Measurements from ENCODE around the gene BCAP31.
"Not testable (repeated sequence)": the region's sequence is repeated elsewhere in the genome, so short reads cannot be mapped to it uniquely, and the experiment has no call there.

BCAP31 gene

GRCh38 chrX:153693216-153694086 lies 30.7 kb downstream of the BCAP31 start:
- DNase-seq, result no peak

DNA sequence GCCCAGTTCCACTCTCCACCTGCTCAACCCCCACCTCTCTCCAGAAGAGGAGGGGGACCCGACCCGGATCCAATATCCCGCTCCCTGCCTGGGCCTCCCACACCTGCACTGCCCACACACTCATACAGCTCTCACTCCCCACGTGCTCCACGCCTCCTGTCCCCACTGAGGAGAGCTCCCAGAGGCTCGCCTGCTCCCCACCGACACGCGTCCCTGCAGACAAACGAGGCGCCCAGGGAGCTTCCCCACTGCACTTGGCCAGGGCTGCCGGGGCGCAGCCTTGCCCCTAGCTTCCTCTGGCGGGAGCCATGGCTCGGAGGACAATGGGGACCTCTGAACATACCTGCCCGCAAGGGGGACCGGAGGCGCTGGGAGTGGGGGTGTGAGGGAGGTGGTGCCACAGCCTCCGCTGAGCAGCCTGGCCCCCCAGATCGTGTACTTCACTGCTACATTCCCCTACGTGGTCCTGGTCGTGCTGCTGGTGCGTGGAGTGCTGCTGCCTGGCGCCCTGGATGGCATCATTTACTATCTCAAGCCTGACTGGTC lies 31.5 kb downstream of the BCAP31 start:
- DNase-seq, result no peak

DNA sequence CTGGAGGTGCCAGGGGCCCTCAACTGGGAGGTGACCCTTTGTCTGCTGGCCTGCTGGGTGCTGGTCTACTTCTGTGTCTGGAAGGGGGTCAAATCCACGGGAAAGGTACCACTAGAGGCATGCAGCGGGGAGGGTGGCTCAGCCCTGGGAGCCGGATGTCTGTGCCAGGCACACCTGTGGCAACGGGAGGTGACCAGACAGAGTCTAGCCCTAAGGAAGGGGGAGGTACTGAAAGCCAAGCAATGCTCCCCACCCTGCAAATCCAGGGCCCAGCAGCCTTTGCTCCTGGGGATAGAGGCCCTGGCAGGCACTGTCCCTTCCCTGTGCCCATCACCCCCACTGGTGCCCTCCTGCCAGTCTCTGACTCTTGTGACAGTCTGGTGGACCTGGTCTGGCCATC lies 32.2 kb downstream of the BCAP31 start:
- no peak for DNase-seq

GRCh38 chrX:153691032-153691827 lies 33.0 kb downstream of the BCAP31 start:
- DNase-seq, result not testable (repeated sequence)

- DNase-seq, result no peak
Measured at GRCh38 chrX:153690466-153690865, 33.7 kb downstream of the BCAP31 start.

GRCh38 chrX:153689654-153690465 lies 34.3 kb downstream of the BCAP31 start:
- no peak for DNase-seq

GRCh38 chrX:153688911-153689590 lies 35.1 kb downstream of the BCAP31 start:
- no peak for DNase-seq

GRCh38 chrX:153688506-153688905 lies 35.7 kb downstream of the BCAP31 start:
- no peak for DNase-seq

GRCh38 chrX:153688071-153688470 lies 36.1 kb downstream of the BCAP31 start:
- DNase-seq, result no peak

GRCh38 chrX:153687121-153688039 lies 36.8 kb downstream of the BCAP31 start, which contains the start of gene SLC6A8:
SLC6A8 (plus strand) TSS chrX:153687926; CDS start chrX:153688575, 649 bp downstream.
- peak; percentile 19 to 28 (median 23) for DNase-seq

- DNase-seq, result no peak
Measured at GRCh38 chrX:153686711-153687110, 37.5 kb downstream of the BCAP31 start.

DNA sequence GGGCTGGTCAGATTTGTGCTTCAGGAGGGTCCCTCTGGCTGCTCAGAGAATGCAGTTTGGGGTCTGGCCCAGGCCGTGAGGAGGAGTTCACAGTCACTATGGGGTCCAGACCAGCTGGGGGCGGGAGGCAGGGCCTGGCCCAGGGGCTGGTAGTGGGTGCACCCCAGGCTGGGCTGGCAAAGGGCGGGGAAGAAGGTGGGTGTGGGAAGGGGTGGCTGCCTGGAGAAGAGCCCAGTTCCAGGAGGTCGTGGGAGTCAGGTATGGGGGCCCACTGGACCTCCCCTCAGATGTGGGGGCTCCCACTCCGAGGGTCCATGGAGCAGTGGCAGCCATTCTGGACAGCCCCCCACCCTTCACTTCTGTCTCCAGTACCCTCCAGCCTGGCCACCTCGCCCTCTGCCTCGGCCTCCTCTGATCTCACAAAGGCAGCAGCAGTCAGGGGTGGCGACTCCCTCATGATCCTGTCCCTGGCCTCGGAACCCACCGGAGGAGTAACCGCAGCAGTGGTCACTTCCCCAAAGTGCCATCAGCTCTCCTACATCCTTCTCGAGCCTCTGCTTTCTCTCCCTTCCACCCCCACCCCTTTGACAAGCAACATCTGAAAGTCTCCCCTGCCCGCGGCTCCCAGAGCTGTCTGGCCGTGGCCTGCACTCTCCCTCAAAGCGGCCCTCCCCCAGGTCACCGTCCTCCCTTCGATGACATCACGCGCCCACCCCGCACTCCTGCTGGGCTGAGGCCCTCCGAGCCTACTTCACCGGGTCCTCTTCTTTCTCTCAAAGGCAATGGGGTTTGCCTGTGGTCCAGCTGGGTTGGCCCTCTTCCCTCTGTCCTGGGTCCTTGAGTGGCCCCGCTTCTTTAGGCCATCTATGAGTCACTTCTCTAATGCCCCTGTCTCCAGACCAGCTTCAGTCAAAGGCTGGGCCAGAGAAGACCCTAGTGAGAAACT lies 38.2 kb downstream of the BCAP31 start:
- DNase-seq, result no peak

GRCh38 chrX:153685156-153685536 lies 39.0 kb downstream of the BCAP31 start:
- DNase-seq, result no peak

GRCh38 chrX:153684467-153685155 lies 39.6 kb downstream of the BCAP31 start:
- no peak for DNase-seq

DNA sequence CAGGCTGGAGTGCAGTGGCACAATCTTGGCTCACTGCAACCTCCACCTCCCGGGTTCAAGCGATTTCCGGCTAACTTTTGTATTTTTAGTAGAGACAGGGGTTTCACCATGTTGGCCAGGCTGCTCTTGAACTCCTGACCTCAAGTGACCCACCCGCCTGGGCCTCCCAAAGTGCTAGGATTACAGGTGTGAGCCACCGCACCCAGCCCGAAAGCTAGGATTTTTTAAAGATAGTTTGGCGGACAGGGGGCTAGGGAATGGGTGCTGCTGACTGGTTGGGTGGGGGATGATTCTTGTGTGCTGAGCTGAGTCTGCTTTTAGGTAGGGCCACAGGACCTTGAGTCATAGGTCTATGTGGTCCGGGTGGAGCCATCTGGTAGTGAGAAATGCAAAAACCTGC lies 40.7 kb downstream of the BCAP31 start:
- not testable (repeated sequence) for DNase-seq

DNA sequence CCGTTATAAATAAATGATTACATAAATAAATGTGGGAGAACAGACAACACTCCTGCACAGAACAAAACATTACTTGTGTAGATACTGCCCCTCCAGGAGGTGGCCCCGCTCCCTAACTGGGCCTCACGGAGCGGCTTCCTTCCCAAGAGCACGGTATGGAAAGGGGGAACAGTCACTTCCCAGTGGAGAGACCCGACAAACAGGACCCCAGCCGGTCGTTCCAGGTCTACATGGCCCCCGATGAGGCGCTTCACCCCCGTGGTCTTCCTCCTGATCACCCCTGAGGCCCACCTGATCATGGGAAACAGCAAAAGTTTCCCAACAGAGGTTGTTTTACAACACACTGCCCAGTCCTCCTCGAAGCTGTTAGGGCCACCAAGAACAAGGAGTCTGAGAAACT lies 43.0 kb downstream of the BCAP31 start:
- DNase-seq, result no peak

GRCh38 chrX:153674219-153674851 lies 49.9 kb downstream of the BCAP31 start:
- no peak for DNase-seq

DNA sequence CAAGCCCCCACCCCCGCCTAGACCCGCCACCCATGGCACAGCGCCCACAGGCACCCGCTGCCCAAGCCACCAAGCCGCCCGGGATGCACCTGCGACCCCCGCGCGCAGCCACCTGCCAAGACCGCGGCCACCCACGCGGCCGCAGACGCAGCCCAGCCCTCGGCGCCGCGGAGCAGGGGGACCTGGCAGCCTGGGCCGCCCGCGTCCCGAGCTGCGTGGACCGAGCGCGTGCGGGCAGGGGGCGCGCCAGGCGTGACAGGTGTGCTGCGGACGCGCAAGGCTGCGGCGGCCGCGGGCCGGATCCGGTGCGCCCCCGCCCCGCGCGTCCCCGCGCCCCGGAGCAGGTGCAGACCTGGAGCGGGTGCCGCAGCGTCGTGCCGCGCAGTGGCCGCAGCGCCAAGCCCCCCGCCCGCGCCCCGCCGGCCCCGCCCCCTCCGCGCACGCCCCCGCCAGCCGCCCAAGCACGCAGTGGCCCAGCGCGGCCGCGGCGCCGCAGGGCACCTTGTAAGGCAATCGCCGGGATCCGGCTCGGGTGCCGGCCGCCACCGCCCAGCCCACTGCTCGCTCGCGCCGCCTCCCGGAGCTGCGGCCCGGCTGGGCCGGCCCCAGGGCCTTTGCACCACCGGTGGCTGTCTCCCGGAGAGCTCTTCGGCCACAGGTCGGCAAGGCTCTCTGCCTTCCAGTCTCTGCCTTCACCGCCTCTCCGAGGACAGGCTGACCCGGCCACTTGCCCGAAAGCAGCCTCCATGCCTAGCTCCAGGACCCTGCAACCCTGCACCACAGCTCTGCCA lies 50.6 kb downstream of the BCAP31 start, which contains the start of gene PNCK:
Gene PNCK, minus strand, starts transcription at position 386 of the 791 bp plus-strand sequence. CDS start 737 bp downstream, outside the sequence.
- no peak for DNase-seq
